Neural progenitor cell (in vitro differentiated cells): ENCODE results near the gene RAD51B.

ENCODE experiments used
- CTCF ChIP-seq: fragments of 200-600 bp; sonication (generic); IDR thresholded peaks from 2 replicates; pipeline ENCODE4 v1.5.1; 2017; ENCODE audit warnings: antibody characterized with exemption, mild to moderate bottlenecking
- EZH2 ChIP-seq: fragments of 200-600 bp; sonication (generic); IDR thresholded peaks from 2 replicates; pipeline ENCODE4 v1.6.1; 2017; ENCODE audit warnings: antibody characterized with exemption, mild to moderate bottlenecking, moderate library complexity
- EZH2phosphoT487 ChIP-seq: fragments of 200-600 bp; sonication (generic); IDR thresholded peaks from 2 replicates; pipeline ENCODE4 v1.6.1; 2017; ENCODE audit warnings: antibody characterized with exemption

- TF ChIP-seq CTCF (no peak), EZH2 (no peak), EZH2phosphoT487 (no peak)
Observed at GRCh38 chr14:68649476-68650189, 830.1 kb downstream of the RAD51B start.
